Measurements from ENCODE around the gene CSMD2. TPM values are rescaled to one million over a fixed set of nuclear protein-coding genes. Genes with fewer than 3 reads are reported as not detected.

CSMD2 gene
- total RNA-seq, 4 donors from 2014 or later = 0.09 to 0.20 TPM; not detected in 2

- intact Hi-C loops (cut with DNase I; ENCODE audit: low total_unique reads) = no loop called here
- H3K27ac ChIP-seq = no peak overlapping the region
- in situ Hi-C loops (cut with MboI; ENCODE audit: low sequenced_read_pairs in 4 of 4) = no loop called here
- DNase-seq (no peak), ATAC-seq (no peak)
- no peaks in the 10 kb centered on the region for H3K36me3 ChIP-seq
- no peaks in the 10 kb centered on the region for H3K27me3 ChIP-seq
- H3K4me1 ChIP-seq = no peaks in the 10 kb centered on the region
- H3K4me3 ChIP-seq = no peak overlapping the region
- TF ChIP-seq CTCF (IDR thresholded peaks at IDR 0.05 in 4 of 5, conservative IDR thresholded peaks at IDR 0.05 in 1 of 5) (no peak), POLR2A (IDR thresholded peaks at IDR 0.05) (no peak)
- H3K9me3 ChIP-seq = no peaks in the 10 kb centered on the region
These were observed 239.4 kb downstream of the CSMD2 start for GRCh38 chr1:33925586-33925985.

DNA sequence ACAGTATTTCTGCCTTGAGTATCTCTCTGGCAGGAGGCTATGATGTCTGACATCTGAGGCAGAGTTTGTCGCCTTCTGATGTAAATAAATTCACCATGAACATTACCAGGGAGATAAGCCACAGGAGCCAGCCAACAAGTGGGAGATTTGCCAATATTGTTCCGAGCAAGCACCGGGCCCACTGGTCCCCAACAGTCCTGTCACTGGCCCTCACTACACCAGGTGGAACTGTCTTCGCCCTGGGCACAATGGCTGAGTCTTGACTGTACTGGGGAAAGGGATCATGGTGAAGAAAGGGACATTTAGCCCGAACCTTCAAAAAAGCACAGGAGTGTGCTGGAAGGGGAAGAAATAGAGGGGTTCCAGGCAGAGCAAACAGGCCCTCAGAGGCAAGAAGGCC, 243.7 kb downstream of the CSMD2 start:
- in situ Hi-C loops (cut with MboI; ENCODE audit: low sequenced_read_pairs in 4 of 4) = no loop called here
- no peak for DNase-seq
- Histone ChIP-seq H3K27ac (no peak overlapping the region), H3K4me1 (no peaks in the 10 kb centered on the region), H3K36me3 (no peaks in the 10 kb centered on the region), H3K4me3 (no peak overlapping the region), H3K9me3 (no peaks in the 10 kb centered on the region), H3K27me3 (no peaks in the 10 kb centered on the region)
- TF ChIP-seq CTCF (IDR thresholded peaks at IDR 0.05 in 4 of 5, conservative IDR thresholded peaks at IDR 0.05 in 1 of 5) = no peak
- no peak for TF ChIP-seq POLR2A (IDR thresholded peaks at IDR 0.05)
- ATAC-seq = no peak
- intact Hi-C loops (cut with DNase I; ENCODE audit: low total_unique reads) = no loop called here

DNA sequence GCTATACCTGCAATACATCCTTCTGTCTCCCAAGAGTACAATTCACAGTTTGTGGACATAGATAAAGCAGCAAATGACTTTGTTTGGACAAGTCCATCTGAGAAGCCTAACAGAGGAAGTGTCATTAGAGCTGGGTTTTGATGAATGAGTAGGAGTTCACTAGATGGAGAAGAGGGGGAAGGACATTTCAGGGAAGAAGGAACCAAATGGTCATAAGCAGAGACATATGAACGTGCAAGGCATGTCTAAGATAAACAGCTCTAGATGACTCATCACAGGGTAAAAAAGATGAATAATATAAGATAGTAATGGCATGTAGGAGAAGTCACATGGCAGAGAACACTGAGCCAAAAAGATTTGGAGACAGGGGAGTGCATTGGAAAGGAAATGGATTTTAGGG, 246.7 kb downstream of the CSMD2 start:
- H3K27me3 ChIP-seq = no peaks in the 10 kb centered on the region
- intact Hi-C loops (cut with DNase I; ENCODE audit: low total_unique reads) = no loop called here

DNA sequence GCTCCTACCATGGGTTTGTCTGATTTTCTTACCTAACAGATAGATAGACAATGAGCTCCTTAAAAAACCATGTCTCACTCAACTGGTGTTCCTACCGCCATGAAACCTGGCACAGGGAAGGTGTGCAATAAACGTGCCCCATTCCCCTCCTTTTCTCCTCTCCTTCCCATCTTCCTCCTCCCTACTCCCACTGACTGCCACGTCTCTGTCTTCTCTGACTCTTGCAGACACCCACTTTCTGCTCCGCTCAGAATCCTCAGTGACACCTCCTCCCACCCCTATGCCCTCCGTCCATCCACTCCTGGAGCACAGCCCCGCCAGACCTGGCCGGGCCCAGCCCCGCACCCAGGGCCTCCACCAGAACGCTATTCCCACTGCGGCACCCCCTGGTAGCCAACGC, 248.2 kb downstream of the CSMD2 start:
- intact Hi-C loops (cut with DNase I; ENCODE audit: low total_unique reads) (no loop called here), in situ Hi-C loops (cut with MboI; ENCODE audit: low sequenced_read_pairs in 4 of 4) (no loop called here)
- Histone ChIP-seq H3K36me3 (no peaks in the 10 kb centered on the region), H3K4me3 (no peak overlapping the region), H3K27ac (no peak overlapping the region), H3K9me3 (no peaks in the 10 kb centered on the region), H3K27me3 (no peaks in the 10 kb centered on the region), H3K4me1 (no peaks in the 10 kb centered on the region)
- DNase-seq = no peak
- ATAC-seq = no peak
- TF ChIP-seq POLR2A (IDR thresholded peaks at IDR 0.05) (no peak), CTCF (IDR thresholded peaks at IDR 0.05 in 4 of 5, conservative IDR thresholded peaks at IDR 0.05 in 1 of 5) (no peak)

More for the DNA sequence above, 246.7 kb downstream of the CSMD2 start:
- Histone ChIP-seq H3K9me3 (no peaks in the 10 kb centered on the region), H3K36me3 (no peaks in the 10 kb centered on the region), H3K27ac (no peak overlapping the region), H3K4me3 (no peak overlapping the region), H3K4me1 (no peaks in the 10 kb centered on the region)
- in situ Hi-C loops (cut with MboI; ENCODE audit: low sequenced_read_pairs in 4 of 4) = no loop called here
- DNase-seq (no peak), ATAC-seq (no peak)
- no peak for TF ChIP-seq POLR2A (IDR thresholded peaks at IDR 0.05)
- no peak for TF ChIP-seq CTCF (IDR thresholded peaks at IDR 0.05 in 4 of 5, conservative IDR thresholded peaks at IDR 0.05 in 1 of 5)

GRCh38 chr1:33914531-33914930, 250.5 kb downstream of the CSMD2 start:
- TF ChIP-seq POLR2A (IDR thresholded peaks at IDR 0.05) = no peak
- TF ChIP-seq CTCF (IDR thresholded peaks at IDR 0.05 in 4 of 5, conservative IDR thresholded peaks at IDR 0.05 in 1 of 5) = no peak
- no peak for DNase-seq

More at GRCh38 chr1:33914531-33914930, 250.5 kb downstream of the CSMD2 start:
- no peaks in the 10 kb centered on the region for H3K9me3 ChIP-seq
- intact Hi-C loops (cut with DNase I; ENCODE audit: low total_unique reads) = no loop called here
- no peak overlapping the region for H3K27ac ChIP-seq
- ATAC-seq = no peak
- H3K36me3 ChIP-seq = no peaks in the 10 kb centered on the region
- in situ Hi-C loops (cut with MboI; ENCODE audit: low sequenced_read_pairs in 4 of 4) = no loop called here
- H3K27me3 ChIP-seq = no peaks in the 10 kb centered on the region
- no peaks in the 10 kb centered on the region for H3K4me1 ChIP-seq
- no peak overlapping the region for H3K4me3 ChIP-seq

All from gastrocnemius medialis (tissue), 4 donors.